Pancreas (tissue), 10 donors: Measurements from ENCODE around the gene LRMDA. TPM values are rescaled to one million over a fixed set of nuclear protein-coding genes. Genes with fewer than 3 reads are reported as not detected.

Experiments
- ATAC-seq, 4 donors: fragments of 200-7000 bp; cut with Tn5 transposase; one replicate each; pipeline versions ENCODE4 v1.8.0 to v1.9.1; 2020; ENCODE audit warnings: mild to moderate bottlenecking in 4 of 4, moderate library complexity in 4 of 4
- DNase-seq, 6 donors: peaks; one replicate each; pipeline ENCODE4 v3.0.0-alpha.2; 2020
- FAIRE-seq: peaks from 2 replicates; lab custom pipeline; 2012; peaks lifted over from hg19 to GRCh38; lab: Jason Lieb, UNC
- H3K27ac ChIP-seq, 4 donors: fragments of 200-600 bp; sonication (generic); 1 replicate in 3 of 4; 2 replicates in 1 of 4; pipeline versions ENCODE4 v1.5.0 to v1.8.0; 2020
- H3K27me3 ChIP-seq, 4 donors: fragments of 200-600 bp; one replicate each; pipeline ENCODE4 v1.8.0; 2021
- H3K36me3 ChIP-seq, 3 donors: fragments of 200-600 bp; sonication (generic) in 1 of 3; one replicate each; pipeline versions ENCODE4 v1.5.0 to v1.8.0; 2020 to 2021
- H3K4me1 ChIP-seq, 3 donors: fragments of 200-600 bp; one replicate each; pipeline ENCODE4 v1.8.0; 2021
- H3K4me3 ChIP-seq, 4 donors: fragments of 200-600 bp; sonication (generic) in 2 of 4; one replicate each; pipeline versions ENCODE4 v1.5.0 to v1.8.0; 2020 to 2021
- H3K9me3 ChIP-seq, 4 donors: fragments of 200-600 bp; one replicate each; pipeline ENCODE4 v1.8.0; 2021
- CTCF ChIP-seq, 4 donors: fragments of 200-600 bp; sonication (generic) in 3 of 4; IDR thresholded peaks; one replicate each; pipeline versions ENCODE4 v1.5.0 to v1.8.0; 2021; ENCODE audit warnings: antibody characterized with exemption in 4 of 4
- WGBS, 2 donors: extraction: QIAGEN DNeasy Blood & Tissue Kit; methylation state at CpG; one replicate each; pipeline ENCODE4 v1.1.7; 2013; 5-methylcytosine and 5-hydroxymethylcytosine counted together
- intact Hi-C, 3 donors: fragments of 100-400 bp; cut with DNase I; formaldehyde crosslinking; loops; one replicate each; pipeline versions ENCODE4 v1.11.1 to v1.14.2; 2022
- polyA plus RNA-seq, 2 donors: library from polyadenylated mRNA; stranded (reverse); fragments of 200-250 nt; gene quantifications; one replicate each; pipeline ENCODE4 v1.2.3, GENCODE V29; 2013
- total RNA-seq, 6 donors: library from RNA; stranded (reverse); fragmentation: NEBNext Ultra II Directional in 4 of 6; extraction: Animal tissue kit (Norgen Biotek cat#: 25700) in 4 of 6; gene quantifications; one replicate each; pipeline versions ENCODE4 v1.2.1 to v1.2.4, GENCODE V29; 2021 to 2023
- donor health status: healthy with polysubstance abuse.
- donor health status: DM: no; HTN: no; CAD: no; lungs with moderate emphysema.
- donor health status: DM: no; HTN: no; CAD: no.
- donor health status: control.
- donor health status: control.
- donor health status: Bipolar disorder and iron deficiency.
- donor health status: DM: yes; HTN: yes; CAD: no.
- donor health status: DM: no; HTN: no; CAD: no.
- donor health status: DM: no; HTN: no; CAD: no.
- donor health status: DM: yes; HTN: yes; CAD: no.

LRMDA gene
- total and polyA plus RNA-seq, 8 donors = 4.6 to 21.2 (median 13.4) TPM

- ATAC-seq = peak; percentile 50 to 86 (median 76)
- no peak for FAIRE-seq
- WGBS, 2 donors = 68 to 69% methylated on average over 9 of the region's 9 CpGs
Observed at GRCh38 chr10:75883081-75884072, 452.0 kb downstream of the LRMDA start.

GRCh38 chr10:75884808-75885207, 453.4 kb downstream of the LRMDA start:
- 93 to 94% methylated on average over 5 of the region's 5 CpGs for WGBS, 2 donors
- no peaks in the 10 kb centered on the region for H3K9me3 ChIP-seq
- no peaks in the 10 kb centered on the region for H3K36me3 ChIP-seq
- DNase-seq = no peak
- no peak for ATAC-seq
- FAIRE-seq = no peak
- TF ChIP-seq CTCF (IDR thresholded peaks at IDR 0.05) = no peak
- intact Hi-C loops = no loop called here
- H3K4me1 ChIP-seq = no peaks in the 10 kb centered on the region
- H3K27me3 ChIP-seq = no peaks in the 10 kb centered on the region
- no peak overlapping the region for H3K27ac ChIP-seq
- no peak overlapping the region for H3K4me3 ChIP-seq

More at GRCh38 chr10:75883081-75884072, 452.0 kb downstream of the LRMDA start:
- H3K4me1 ChIP-seq = no peaks in the 10 kb centered on the region
- intact Hi-C loops = no loop called here
- no peaks in the 10 kb centered on the region for H3K36me3 ChIP-seq
- no peaks in the 10 kb centered on the region for H3K9me3 ChIP-seq
- no peak overlapping the region for H3K27ac ChIP-seq
- H3K4me3 ChIP-seq = no peak overlapping the region
- no peak for TF ChIP-seq CTCF (IDR thresholded peaks at IDR 0.05)
- no peaks in the 10 kb centered on the region for H3K27me3 ChIP-seq
- DNase-seq = peak in 3 of 6 donors; percentile 28 to 38 (median 37)

- DNase-seq (no peak), ATAC-seq (no peak), FAIRE-seq (no peak)
- no peak for TF ChIP-seq CTCF (IDR thresholded peaks at IDR 0.05)
- H3K27me3 ChIP-seq = no peaks in the 10 kb centered on the region
- no peak overlapping the region for H3K27ac ChIP-seq
- H3K4me3 ChIP-seq = no peak overlapping the region
- H3K36me3 ChIP-seq = no peaks in the 10 kb centered on the region
- H3K4me1 ChIP-seq = no peaks in the 10 kb centered on the region
- intact Hi-C loops = no loop called here
- no peaks in the 10 kb centered on the region for H3K9me3 ChIP-seq
- 94 to 100% methylated on average over 2 of the region's 2 CpGs for WGBS, 2 donors
Observed at GRCh38 chr10:75887369-75887768, 455.9 kb downstream of the LRMDA start.

GRCh38 chr10:75887992-75888680, 456.7 kb downstream of the LRMDA start:
- no peaks in the 10 kb centered on the region for H3K27me3 ChIP-seq
- no peak overlapping the region for H3K27ac ChIP-seq
- H3K36me3 ChIP-seq = no peaks in the 10 kb centered on the region
- intact Hi-C loops = no loop called here
- no peak for TF ChIP-seq CTCF (IDR thresholded peaks at IDR 0.05)
- DNase-seq (no peak), FAIRE-seq (no peak), ATAC-seq (peak in 2 of 4 donors; percentile 26 to 54)
- H3K9me3 ChIP-seq = no peaks in the 10 kb centered on the region
- H3K4me1 ChIP-seq = no peaks in the 10 kb centered on the region
- WGBS, 2 donors = 55 to 60% methylated on average over 11 of the region's 11 CpGs
- H3K4me3 ChIP-seq = no peak overlapping the region
